HG03025 (cell line): ENCODE measurements around the gene ZNF274.
A peak's percentile ranks its signal among the peaks of the same experiment; 100 is the strongest.
"Not testable (repeated sequence)": the region's sequence is repeated elsewhere in the genome, so short reads cannot be mapped to it uniquely, and the experiment has no call there.

Experiments
- ATAC-seq: cut with Tn5 transposase; IDR thresholded peaks from one replicate; pipeline ENCODE4 v1.9.1; 2021; ENCODE audit warnings: mild to moderate bottlenecking, moderate library complexity; ENCODE audit not compliant: unreplicated experiment, low FRiP score

The ZNF274 gene

GRCh38 chr19:58182989-58183816 lies at the start of gene ZNF274:
TSS of gene ZNF274 (plus strand) at chr19:58183061. CDS start at chr19:58183966, 905 bp downstream.
- peak; percentile 86 for ATAC-seq

DNA sequence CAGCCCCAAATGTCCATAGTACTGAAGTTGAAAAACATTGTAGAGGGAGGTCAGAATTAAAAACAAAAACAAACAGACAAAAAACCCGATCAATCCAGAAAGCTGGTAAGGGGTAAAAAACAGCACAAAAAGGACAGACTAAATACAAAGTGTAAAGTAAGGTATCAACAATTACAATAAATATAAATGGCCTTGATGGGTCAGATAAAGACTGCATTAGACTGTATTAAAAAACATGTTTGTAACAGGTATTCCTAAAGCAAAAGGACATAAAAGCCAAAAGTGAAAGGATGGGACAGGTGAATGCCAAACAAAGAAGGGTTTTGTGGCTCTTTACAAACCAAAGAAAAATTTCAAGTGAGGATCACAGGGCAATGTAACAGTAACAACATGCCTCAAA lies 48.6 kb upstream of the ZNF274 start:
- ATAC-seq: no peak

DNA sequence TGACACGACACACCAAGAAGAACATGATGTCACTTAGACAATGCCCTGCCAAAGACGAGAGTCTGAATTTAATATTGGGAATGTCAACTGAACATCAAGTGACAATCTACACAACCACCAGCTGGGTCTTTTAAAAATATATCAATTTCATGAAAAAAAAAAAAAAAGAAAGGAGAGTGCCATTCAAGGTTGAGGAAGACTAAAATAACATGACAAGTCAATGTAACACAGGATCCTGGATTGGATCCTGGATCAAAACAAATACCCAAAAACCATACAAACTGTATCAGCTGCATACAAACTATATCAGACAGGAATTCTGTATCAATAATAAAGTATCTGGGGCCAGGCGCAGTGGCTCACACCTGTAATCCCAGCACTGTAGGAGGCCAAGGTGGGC lies 37.0 kb upstream of the ZNF274 start:
- ATAC-seq: no peak

DNA sequence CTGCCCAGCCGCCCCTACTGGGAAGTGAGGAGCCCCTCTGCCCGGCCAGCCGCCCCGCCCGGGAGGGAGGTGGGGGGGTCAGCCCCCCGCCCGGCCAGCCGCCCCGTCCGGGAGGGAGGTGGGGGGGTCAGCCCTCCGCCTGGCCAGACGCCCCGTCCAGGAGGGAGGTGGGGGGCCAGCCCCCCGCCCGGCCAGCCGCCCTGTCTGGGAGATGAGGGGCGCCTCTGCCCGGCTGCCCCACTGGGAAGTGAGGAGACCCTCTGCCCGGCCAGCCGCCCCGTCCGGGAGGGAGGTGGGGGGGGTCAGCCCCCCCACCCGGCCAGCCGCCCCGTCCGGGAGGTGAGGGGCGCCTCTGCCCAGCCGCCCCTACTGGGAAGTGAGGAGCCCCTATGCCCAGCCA lies 35.4 kb upstream of the ZNF274 start:
- not testable (repeated sequence) for ATAC-seq

DNA sequence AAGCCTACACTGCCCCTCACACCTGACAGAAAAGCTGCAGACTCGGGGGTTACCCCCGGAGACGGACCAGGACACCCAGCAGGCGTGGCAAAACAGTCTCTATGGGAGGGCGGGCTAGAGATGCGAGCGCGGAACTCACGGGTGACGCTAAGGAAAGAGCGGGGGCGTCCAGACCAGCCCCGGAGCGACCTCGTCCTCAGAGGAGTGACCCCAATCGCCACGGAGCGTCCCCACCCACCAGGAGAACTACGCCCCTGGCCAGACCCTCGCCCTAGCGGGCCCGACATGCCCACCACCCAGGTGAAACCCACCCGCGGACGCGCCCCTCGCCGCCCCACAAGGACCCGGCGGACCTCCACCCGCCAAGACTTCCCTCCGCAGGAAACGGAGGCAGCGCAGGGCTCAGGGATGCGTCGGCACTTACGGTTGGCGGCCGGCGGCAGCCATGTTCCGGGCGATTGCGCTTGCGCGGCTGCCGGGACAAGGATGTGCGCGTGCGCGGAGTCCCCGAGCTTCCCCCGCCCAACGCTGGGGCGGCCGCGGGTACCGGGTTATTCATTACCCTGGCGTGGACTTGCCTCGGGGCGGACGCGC lies 32.4 kb upstream of the ZNF274 start, which contains the start of gene ZNF329:
Gene ZNF329, minus strand, starts transcription at position 462 of the 594 bp plus-strand sequence. CDS start 21,286 bp downstream, outside the sequence.
- ATAC-seq: peak; percentile 62

DNA sequence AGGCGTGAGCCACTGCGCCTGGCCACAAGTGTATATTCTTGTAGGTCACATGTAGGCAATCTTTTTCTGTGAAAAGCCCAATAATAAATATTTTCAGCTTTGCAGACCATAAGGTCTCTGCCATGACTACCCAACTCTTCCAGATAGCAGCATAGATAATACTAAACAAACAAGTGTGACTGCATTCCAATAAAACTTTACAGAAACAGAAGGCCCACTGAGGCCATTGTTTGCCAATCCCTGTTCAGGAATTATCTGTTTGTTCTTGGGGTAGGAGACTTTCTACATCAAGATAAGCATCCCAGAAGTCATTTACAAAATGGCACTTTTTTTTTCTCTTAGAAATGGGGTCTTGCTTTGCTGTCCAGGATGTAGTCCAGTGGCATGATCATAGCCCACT lies 29.5 kb upstream of the ZNF274 start:
- no peak for ATAC-seq

DNA sequence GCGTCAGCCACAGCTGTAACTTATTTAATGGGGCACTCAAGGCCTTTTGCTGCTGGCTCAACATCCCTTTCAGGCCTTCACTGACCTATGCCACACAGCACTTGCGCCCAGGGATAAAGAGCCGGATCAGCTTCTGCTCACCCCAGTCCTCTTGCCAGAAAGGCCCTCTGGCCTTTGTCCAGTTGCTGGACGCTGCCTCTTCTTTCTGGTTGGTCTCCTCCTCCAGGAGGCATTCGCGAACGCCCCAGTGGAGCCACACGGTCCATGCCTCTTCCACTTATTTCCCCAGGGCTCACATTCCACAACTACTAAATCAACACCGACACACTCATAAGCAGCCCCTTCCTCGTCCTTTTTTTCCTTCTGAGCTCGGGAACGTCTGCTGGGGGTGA lies 28.6 kb upstream of the ZNF274 start:
- no peak for ATAC-seq

DNA sequence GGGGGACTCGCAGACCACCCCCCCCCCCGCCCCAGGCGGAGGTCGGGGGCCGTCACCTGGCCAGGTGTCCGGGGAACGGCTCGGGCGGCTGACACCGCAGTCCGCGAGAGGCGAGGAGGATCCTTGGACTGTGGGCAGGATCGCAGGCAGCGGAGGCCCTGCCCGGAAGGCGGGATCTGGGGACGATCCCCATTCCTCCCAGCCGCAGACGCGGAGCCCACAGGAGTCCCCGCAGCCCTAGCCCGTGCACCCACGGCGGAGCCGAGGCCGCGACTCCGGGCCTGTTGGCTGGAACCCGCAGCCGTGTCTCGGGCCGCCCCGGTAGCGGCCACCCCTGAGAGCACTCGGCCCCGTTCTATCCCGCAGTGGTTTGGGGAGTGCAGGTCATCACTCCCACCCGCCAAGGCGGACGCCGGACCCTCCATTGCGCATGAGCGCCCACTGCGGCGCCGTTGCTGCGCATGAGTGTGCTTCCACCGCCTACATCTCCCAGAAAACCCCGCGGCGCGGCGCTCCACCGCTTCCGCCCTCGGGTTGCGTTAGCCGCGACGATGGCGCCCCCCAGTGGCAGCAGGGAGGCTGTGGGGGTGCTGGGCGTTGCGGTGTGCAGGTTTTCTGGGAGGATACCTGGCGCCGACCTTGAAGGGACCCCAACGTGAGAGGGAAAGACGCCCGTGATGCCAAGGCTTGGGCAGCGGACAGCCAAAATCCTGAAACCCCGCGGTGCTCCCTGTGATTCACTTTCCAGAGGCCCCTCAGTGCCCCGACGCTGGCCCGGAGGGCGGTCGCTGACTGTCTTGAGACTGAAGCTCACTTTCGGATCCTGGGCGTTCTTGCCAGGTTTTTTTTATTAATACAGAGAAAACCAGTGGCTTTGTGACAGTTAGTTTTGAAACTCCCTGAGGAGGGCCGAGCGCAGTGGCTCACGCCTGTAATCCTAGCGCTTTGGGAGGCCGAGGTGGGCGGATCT lies 27.9 kb upstream of the ZNF274 start:
- peak; percentile 58 for ATAC-seq

DNA sequence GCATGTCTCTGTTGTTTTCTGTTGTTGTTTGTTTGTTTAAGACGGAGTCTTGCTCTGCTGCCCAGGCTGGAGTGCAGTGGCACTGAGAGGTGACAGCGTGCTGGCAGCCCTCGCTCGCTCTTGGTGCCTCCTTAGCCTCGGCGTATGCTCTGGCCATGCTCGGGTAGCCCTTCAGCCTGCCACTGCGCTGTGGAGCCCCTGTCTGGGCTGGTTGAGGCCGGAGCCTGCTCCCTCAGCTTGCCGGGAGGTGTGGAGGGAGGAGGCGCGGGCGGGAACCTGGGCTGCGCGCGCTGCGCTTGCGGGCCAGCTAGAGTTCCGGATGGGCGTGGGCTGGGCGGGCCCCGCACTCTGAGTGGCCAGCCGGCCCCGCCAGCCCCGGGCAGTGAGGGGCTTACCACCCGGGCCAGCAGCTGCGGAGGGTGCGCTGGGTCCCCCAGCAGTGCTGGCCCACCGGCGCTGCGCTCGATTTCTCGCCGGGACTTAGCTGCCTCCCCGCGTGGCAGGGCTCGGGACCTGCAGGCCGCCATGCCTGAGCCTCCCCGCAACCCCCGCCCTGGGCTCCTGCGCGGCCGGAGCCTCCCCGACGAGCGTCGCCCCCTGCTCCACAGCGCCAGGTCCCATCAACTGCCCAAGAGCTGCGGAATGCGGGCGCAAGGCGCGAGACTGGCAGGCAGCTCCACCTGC lies 25.7 kb upstream of the ZNF274 start:
- ATAC-seq: no peak

DNA sequence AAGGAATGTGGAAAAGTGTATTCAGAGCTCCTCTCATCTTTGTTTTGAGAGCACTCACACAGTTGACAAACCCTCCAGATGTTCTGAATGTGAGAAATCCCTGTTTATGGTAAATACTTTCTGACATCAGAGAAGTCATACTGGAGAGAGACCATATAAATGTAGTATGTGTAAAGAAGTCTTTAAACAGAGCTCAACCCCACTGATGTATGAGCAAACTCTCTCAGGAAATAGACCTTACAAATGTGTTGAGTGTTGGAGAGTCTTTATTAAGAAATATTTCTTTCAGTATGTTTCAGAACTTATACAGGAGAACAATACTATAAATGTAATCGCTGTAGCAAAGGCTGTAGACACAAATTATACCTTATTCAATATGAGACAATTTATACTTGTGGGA lies 16.6 kb upstream of the ZNF274 start:
- ATAC-seq: no peak

GRCh38 chr19:58166708-58167280 lies 16.1 kb upstream of the ZNF274 start:
- no peak for ATAC-seq

- ATAC-seq: no peak
These were observed 12.0 kb upstream of the ZNF274 start for GRCh38 chr19:58170860-58171259.

GRCh38 chr19:58181902-58182576 lies 822 bp upstream of the ZNF274 start:
- no peak for ATAC-seq

GRCh38 chr19:58182577-58182988 lies 278 bp upstream of the ZNF274 start:
- no peak for ATAC-seq

- ATAC-seq: no peak
These were observed 955 bp downstream of the ZNF274 start for GRCh38 chr19:58183817-58184215.

DNA sequence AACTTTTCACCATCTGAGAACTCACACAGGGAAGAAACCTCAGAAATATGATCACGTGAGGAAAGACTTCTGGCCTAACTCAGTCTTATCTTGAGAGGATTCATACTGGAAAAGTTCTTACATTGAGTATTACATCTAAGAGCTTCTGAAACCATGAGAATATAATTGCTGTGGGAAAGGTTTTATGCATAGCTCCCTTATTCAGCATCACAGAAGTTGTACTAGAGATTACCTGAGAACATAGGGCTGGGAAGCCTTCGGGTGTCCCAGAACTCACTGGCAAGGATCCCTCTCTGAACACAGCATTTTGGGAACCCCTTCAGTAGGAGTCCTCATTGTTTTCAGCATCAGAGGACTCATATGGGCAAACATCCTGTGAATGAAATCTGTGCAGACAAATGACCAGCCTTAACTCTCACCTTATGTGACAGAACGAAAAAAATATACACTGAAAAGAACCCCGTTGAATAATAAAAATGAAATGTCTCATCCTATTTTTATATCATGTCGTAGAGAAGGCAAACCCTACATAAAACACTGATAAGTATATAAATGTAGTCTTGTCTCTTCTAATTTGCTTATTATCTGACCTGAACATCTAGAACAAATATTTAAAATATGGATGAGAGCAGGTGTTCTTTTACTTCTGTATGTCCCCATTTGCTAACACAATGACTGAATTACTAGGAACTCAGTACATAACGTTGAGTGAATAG lies 14.2 kb downstream of the ZNF274 start:
- ATAC-seq: no peak

DNA sequence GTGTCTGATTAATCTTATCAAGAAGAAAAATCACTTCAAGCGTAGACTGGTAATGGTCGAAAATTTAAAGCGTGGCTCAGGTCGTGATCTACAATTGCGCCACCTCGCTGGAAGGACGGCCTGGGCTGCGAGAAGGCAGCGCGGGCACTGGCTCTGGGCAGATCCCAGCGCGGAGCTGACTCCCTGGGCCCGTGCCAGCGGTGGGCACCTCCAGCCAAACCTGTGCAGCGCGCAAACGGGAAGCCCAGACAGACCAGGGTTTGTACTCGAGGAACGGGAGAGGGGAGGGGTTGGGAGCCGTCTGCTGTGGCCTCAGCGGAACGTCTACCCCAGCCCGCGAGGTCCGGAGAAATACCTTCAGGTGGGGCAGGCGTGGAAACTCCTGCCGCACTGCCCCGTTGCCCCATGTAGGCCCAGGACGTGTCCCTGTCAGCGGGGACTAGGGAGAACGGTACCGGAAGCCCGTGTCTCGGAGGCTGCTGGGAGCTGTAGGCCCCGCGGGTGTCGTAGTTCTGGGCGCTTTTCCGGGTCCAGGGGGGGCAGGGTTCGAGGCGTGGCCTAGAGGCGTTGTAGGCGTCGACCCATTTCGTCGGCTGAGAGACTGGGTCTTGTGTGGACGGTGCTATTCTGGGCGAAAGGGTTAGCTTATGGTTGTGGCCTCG lies 21.1 kb downstream of the ZNF274 start:
- ATAC-seq: no peak

- no peak for ATAC-seq
These were observed 21.7 kb downstream of the ZNF274 start for GRCh38 chr19:58204566-58204965.
